HCT116 (cell line): ENCODE data around the gene MAN2C1. TPM values are rescaled to one million over a fixed set of nuclear protein-coding genes. Genes with fewer than 3 reads are reported as not detected.

Experiments used
- ATAC-seq: fragments of 200-7000 bp; cut with Tn5 transposase; 2 replicates; pipeline ENCODE4 v1.9.1; 2020; ENCODE audit warnings: mild to moderate bottlenecking, moderate library complexity
- BruUV-seq: library from RNA; stranded (reverse); fragments of 400-500 nt; replicated peaks from 2 replicates; lab custom pipeline; 2021; lab: Mats Ljungman, UMichigan
- CTCF ChIA-PET: fragments of 300-600 bp; sonication (Branson Sonifier 250); formaldehyde crosslinking; loops from one replicate; lab custom pipeline; 2021; ENCODE audit warnings: antibody characterized with exemption; lab: Charles Lee
- POLR2A ChIA-PET: fragments of 300-600, 350-600 bp; sonication (Branson Sonifier 250); formaldehyde crosslinking; loops from one replicate; lab custom pipeline; 2021; ENCODE audit warnings: antibody characterized with exemption; lab: Charles Lee
- RAD21 ChIA-PET, 2 experiments: fragments of 300-600 bp; sonication (Branson Sonifier 250); formaldehyde crosslinking; loops; one replicate each; lab custom pipeline; 2023; ENCODE audit warnings: low total read pairs in 2 of 2; ENCODE audit not compliant: uncharacterized antibody in 2 of 2, unreplicated experiment in 2 of 2, low non-redundant PET in 1 of 2; lab: Charles Lee
- DNase-seq: peaks from one replicate; pipeline ENCODE4 v3.0.0-alpha.2; 2010; ENCODE audit warnings: low read depth, low spot score
- H2AFZ ChIP-seq: fragments of 200-600 bp; shearing (Covaris generic), sonication (generic); 2 replicates; pipeline ENCODE4 v1.6.1; 2017; ENCODE audit warnings: low read depth, mixed run types, mixed read lengths, antibody characterized with exemption, low read length; ENCODE audit not compliant: poor library complexity, severe bottlenecking
- H3K27ac ChIP-seq: 2 replicates; pipeline ENCODE4 v1.5.1; 2012; ENCODE audit warnings: low read depth, low read length
- H3K27me3 ChIP-seq: fragments of 200-600 bp; sonication (generic); 2 replicates; pipeline ENCODE4 v1.6.1; 2016; ENCODE audit warnings: mixed run types, low read length, mixed read lengths; ENCODE audit not compliant: insufficient read depth
- H3K36me3 ChIP-seq, 2 experiments: fragments of 200-500 bp in 1 of 2; fragments of 200-600 bp in 1 of 2; sonication (Bioruptor generic) in 1 of 2; sonication (generic) in 1 of 2; 2 replicates each; pipeline versions ENCODE4 v1.5.1 to v1.6.1; 2014 to 2016; ENCODE audit warnings: low read length in 2 of 2, inconsistent platforms in 1 of 2, mixed read lengths in 1 of 2, mixed run types in 1 of 2; ENCODE audit not compliant: insufficient read depth in 2 of 2, control insufficient read depth in 1 of 2
- H3K4me1 ChIP-seq, 2 experiments: fragments of 200-600 bp in 1 of 2; sonication (generic) in 1 of 2; 2 replicates each; pipeline versions ENCODE4 v1.5.1 to v1.6.1; 2012 to 2017; ENCODE audit warnings: low read length in 2 of 2, inconsistent platforms in 1 of 2, mild to moderate bottlenecking in 1 of 2, mixed read lengths in 1 of 2, mixed run types in 1 of 2, moderate library complexity in 1 of 2; ENCODE audit not compliant: insufficient read depth in 2 of 2, control insufficient read depth in 1 of 2
- H3K4me2 ChIP-seq: fragments of 200-600 bp; sonication (generic); 2 replicates; pipeline ENCODE4 v1.6.1; 2017; ENCODE audit warnings: mixed run types, low read length, mixed read lengths
- H3K4me3 ChIP-seq, 2 experiments: fragments of 200-600 bp in 1 of 2; sonication (generic) in 1 of 2; replicated peaks in 1 of 2; 2 replicates each; pipeline ENCODE4 v1.5.1; 2011 to 2016; ENCODE audit warnings: low read length in 2 of 2, control low read depth in 1 of 2, low read depth in 1 of 2, mild to moderate bottlenecking in 1 of 2, mixed read lengths in 1 of 2, mixed run types in 1 of 2
- H3K79me2 ChIP-seq: fragments of 200-600 bp; sonication (generic); 2 replicates; pipeline ENCODE4 v1.6.1; 2017; ENCODE audit warnings: mild to moderate bottlenecking, mixed run types, low read length, moderate library complexity, mixed read lengths; ENCODE audit not compliant: insufficient read depth
- H3K9ac ChIP-seq: fragments of 200-600 bp; sonication (generic); 2 replicates; pipeline ENCODE4 v1.6.1; 2016; ENCODE audit warnings: low read length, mixed read lengths
- H3K9me2 ChIP-seq: fragments of 200-600 bp; sonication (generic), shearing (Covaris generic); 2 replicates; pipeline ENCODE4 v1.6.1; 2017; ENCODE audit warnings: mixed run types, mild to moderate bottlenecking, moderate library complexity; ENCODE audit not compliant: insufficient read depth
- H3K9me3 ChIP-seq, 2 experiments: fragments of 200-500 bp in 1 of 2; fragments of 200-600 bp in 1 of 2; sonication (Bioruptor generic) in 1 of 2; sonication (generic) in 1 of 2; 2 replicates each; pipeline ENCODE4 v1.6.1; 2014 to 2017; ENCODE audit warnings: low read length in 2 of 2, mixed read lengths in 2 of 2, inconsistent platforms in 1 of 2, low read depth in 1 of 2, mild to moderate bottlenecking in 1 of 2, mixed run types in 1 of 2, moderate library complexity in 1 of 2; ENCODE audit not compliant: control insufficient read depth in 1 of 2, insufficient read depth in 1 of 2
- H4K20me1 ChIP-seq: fragments of 200-600 bp; sonication (generic), shearing (Covaris generic); 2 replicates; pipeline ENCODE4 v1.6.1; 2017; ENCODE audit warnings: mixed run types, mild to moderate bottlenecking, moderate library complexity; ENCODE audit not compliant: insufficient read depth
- ATF3 ChIP-seq: IDR thresholded peaks from 2 replicates; pipeline ENCODE4 v1.6.1; 2012
- MAX ChIP-seq: IDR thresholded peaks from 2 replicates; pipeline ENCODE4 v1.6.1; 2012
- RAD21 ChIP-seq: IDR thresholded peaks from 2 replicates; pipeline ENCODE4 v1.6.1; 2012; ENCODE audit warnings: low read depth, mild to moderate bottlenecking
- YY1 ChIP-seq: IDR thresholded peaks from 2 replicates; pipeline ENCODE4 v1.6.1; 2011; ENCODE audit warnings: low read length, low read depth, moderate library complexity, mild to moderate bottlenecking; ENCODE audit not compliant: insufficient replicate concordance; ENCODE audit errors: extremely low read depth
- intact Hi-C: fragments of 100-400 bp; cut with micrococcal nuclease; formaldehyde crosslinking; loops from 2 replicates; pipeline ENCODE4 v1.10.0; 2022
- total RNA-seq: library from RNA; stranded (reverse); gene quantifications from one replicate; pipeline ENCODE4 v1.2.1, GENCODE V29; 2021; ENCODE audit not compliant: unreplicated experiment
- TF ChIP-seq, protein P1 (sequence below), 3 experiments: fragments of 200-600 bp in 1 of 3; sonication (generic) in 1 of 3; IDR thresholded peaks in 2 of 3; conservative IDR thresholded peaks in 1 of 3; 2 replicates each; pipeline ENCODE4 v1.5.1; 2012 to 2017; ENCODE audit warnings: low read depth in 2 of 3, low read length in 2 of 3, antibody characterized with exemption in 1 of 3, borderline replicate concordance in 1 of 3, control low read depth in 1 of 3, mild to moderate bottlenecking in 1 of 3, mixed read lengths in 1 of 3, mixed run types in 1 of 3, moderate library complexity in 1 of 3; ENCODE audit not compliant: insufficient read depth in 1 of 3

MAN2C1 gene
- total RNA-seq, 1 experiment from 2014 or later, result 118 TPM

DNA sequence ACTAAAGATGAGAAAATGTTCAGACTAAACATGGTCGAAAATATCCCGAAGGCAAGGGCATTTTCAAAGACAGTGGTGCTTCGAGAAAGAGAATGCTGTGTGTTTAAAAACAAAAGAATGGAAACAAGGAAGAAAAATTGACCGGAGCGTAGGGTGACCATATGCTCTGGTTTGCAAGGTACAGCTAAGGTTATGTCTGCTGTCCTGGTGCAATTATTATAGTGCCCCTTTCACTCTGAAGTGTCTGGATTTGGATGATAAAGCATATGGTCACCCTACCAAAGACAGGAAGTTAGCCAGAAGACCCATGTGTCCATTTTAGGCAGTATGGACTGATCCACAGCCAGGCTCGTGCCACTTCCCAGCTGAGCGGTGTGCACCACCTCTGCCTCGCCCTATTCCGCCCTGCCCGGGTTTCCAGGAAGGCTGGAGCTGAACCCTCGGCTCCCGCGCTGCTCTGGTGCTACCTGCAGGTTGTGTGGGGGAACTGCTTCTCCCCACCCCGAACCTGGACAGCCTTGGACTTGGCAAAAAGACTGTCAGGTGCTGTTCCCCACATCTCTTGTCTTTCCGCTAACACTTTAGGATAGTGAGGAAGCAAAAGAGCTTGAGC is 60.5 kb downstream of the MAN2C1 start:
- Histone ChIP-seq H3K9me2 (no peaks in the 10 kb centered on the region), H3K4me1 (peaks cover 4 to 24% of the 10 kb centered on the region in 2 experiments; a peak in 3 of 4 replicates), H3K36me3 (no peaks in the 10 kb centered on the region), H2AFZ (peak overlapping the region; percentile 67), H3K27ac (no peak overlapping the region), H3K4me2 (peak overlapping the region; percentile 70), H3K9me3 (no peaks in the 10 kb centered on the region), H3K9ac (no peak overlapping the region), H3K27me3 (no peaks in the 10 kb centered on the region), H3K4me3 (no peak overlapping the region), H3K79me2 (no peaks in the 10 kb centered on the region), H4K20me1 (no peaks in the 10 kb centered on the region)
- BruUV-seq, result no TSS peak
- DNase-seq (peak; percentile 62), ATAC-seq (peak; percentile 100)
- RAD21 ChIA-PET, result interaction anchor here (0.8 to 1.1 kb wide), 3 partner anchors 133 to 279 kb away, joined by 3 to 4 read pairs (median 4); no protein-coding TSS in a partner anchor
- POLR2A ChIA-PET, result interaction anchor here (0.6 to 1.1 kb wide), 2 partner anchors 55 to 146 kb away, joined by 3 read pairs; no protein-coding TSS in a partner anchor
- TF ChIP-seq, protein P1, sequence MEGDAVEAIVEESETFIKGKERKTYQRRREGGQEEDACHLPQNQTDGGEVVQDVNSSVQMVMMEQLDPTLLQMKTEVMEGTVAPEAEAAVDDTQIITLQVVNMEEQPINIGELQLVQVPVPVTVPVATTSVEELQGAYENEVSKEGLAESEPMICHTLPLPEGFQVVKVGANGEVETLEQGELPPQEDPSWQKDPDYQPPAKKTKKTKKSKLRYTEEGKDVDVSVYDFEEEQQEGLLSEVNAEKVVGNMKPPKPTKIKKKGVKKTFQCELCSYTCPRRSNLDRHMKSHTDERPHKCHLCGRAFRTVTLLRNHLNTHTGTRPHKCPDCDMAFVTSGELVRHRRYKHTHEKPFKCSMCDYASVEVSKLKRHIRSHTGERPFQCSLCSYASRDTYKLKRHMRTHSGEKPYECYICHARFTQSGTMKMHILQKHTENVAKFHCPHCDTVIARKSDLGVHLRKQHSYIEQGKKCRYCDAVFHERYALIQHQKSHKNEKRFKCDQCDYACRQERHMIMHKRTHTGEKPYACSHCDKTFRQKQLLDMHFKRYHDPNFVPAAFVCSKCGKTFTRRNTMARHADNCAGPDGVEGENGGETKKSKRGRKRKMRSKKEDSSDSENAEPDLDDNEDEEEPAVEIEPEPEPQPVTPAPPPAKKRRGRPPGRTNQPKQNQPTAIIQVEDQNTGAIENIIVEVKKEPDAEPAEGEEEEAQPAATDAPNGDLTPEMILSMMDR (IDR thresholded peaks at IDR 0.05 in 2 of 3, conservative IDR thresholded peaks at IDR 0.05 in 1 of 3; ENCODE audit: borderline replicate concordance in 1 of 3, insufficient read depth in 1 of 3, low read depth in 2 of 3, low read length in 2 of 3), result peak; percentile 78 to 93 (median 90)
- TF ChIP-seq MAX (peak; percentile 44; the same call in 1 of the 2 replicates), RAD21 (peak; percentile 92), YY1 (no peak), ATF3 (no peak)
- intact Hi-C loops, result no loop called here
- CTCF ChIA-PET, result interaction anchor here (0.7 to 2.0 kb wide), 8 partner anchors 10 to 406 kb away, joined by 3 to 12 read pairs (median 3); no protein-coding TSS in a partner anchor
